ENCODE results near the gene DNAH14. TPM values are rescaled to one million over a fixed set of nuclear protein-coding genes. Genes with fewer than 3 reads are reported as not detected.
"Not testable (repeated sequence)": the region's sequence is repeated elsewhere in the genome, so short reads cannot be mapped to it uniquely, and the experiment has no call there.

DNAH14 gene
- polyA plus RNA-seq, 1 donor (not counting 4 experiments of a cell fraction or from before 2014, with no cell fraction given): 6.4 TPM

DNA sequence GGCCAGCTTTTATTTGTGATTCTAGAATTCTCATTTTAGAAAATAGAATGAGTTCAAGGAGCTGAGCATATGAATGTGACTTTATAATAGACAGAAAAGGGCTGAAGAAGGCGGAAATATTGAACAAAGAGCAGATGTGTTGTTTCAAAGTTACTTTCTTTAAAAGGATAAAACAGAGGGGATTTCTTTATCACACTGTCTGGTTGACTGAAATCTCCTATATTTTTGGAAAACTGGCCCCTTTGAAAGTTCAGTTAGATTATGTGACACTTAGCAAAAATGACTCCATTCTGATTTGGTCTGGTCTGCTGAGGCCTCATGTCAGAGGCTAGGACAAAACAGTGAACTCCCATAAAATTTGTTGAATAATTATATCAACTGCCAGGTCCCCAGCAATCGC, 46.4 kb upstream of the DNAH14 start:
- TF ChIP-seq, protein P1, sequence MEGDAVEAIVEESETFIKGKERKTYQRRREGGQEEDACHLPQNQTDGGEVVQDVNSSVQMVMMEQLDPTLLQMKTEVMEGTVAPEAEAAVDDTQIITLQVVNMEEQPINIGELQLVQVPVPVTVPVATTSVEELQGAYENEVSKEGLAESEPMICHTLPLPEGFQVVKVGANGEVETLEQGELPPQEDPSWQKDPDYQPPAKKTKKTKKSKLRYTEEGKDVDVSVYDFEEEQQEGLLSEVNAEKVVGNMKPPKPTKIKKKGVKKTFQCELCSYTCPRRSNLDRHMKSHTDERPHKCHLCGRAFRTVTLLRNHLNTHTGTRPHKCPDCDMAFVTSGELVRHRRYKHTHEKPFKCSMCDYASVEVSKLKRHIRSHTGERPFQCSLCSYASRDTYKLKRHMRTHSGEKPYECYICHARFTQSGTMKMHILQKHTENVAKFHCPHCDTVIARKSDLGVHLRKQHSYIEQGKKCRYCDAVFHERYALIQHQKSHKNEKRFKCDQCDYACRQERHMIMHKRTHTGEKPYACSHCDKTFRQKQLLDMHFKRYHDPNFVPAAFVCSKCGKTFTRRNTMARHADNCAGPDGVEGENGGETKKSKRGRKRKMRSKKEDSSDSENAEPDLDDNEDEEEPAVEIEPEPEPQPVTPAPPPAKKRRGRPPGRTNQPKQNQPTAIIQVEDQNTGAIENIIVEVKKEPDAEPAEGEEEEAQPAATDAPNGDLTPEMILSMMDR (optimal IDR thresholded peaks at IDR 0.05 in 1 of 3, IDR thresholded peaks at IDR 0.05 in 1 of 3, conservative IDR thresholded peaks at IDR 0.05 in 1 of 3; ENCODE audit: extremely low read depth in 1 of 3, insufficient read depth in 2 of 3, low read length in 3 of 3): no peak
- TF ChIP-seq EZH2 (IDR thresholded peaks at IDR 0.05; ENCODE audit: low read length): no peak
- H2AFZ ChIP-seq (ENCODE audit: control insufficient read depth, low read length): no peak overlapping the region
- no peaks in the 10 kb centered on the region for H3K4me1 ChIP-seq (ENCODE audit: control insufficient read depth, extremely low read depth, insufficient read depth, low read length)
- no peak overlapping the region for H3K27ac ChIP-seq (ENCODE audit: control insufficient read depth, insufficient read depth, low read length)
- no peak overlapping the region for H3K4me3 ChIP-seq (ENCODE audit: control insufficient read depth in 2 of 3, extremely low read depth in 1 of 3, insufficient read depth in 2 of 3, low read depth in 1 of 3, low read length in 3 of 3)
- H3K9ac ChIP-seq (ENCODE audit: control insufficient read depth, extremely low read depth, insufficient read depth, low read length): no peak overlapping the region
- no peaks in the 10 kb centered on the region for H3K36me3 ChIP-seq (ENCODE audit: control insufficient read depth in 2 of 2, extremely low read depth in 1 of 2, insufficient read depth in 2 of 2, low read length in 2 of 2)
- no peaks in the 10 kb centered on the region for H3K79me2 ChIP-seq (ENCODE audit: control insufficient read depth, insufficient read depth, low read length)
- dilution Hi-C loops (cut with MboI; ENCODE audit: extremely low pct_ligation_motif_present, low sequenced_read_pairs): no loop called here
- H3K4me2 ChIP-seq (ENCODE audit: control insufficient read depth, extremely low read depth, insufficient read depth, low read depth, low read length): no peak overlapping the region
- no peaks in the 10 kb centered on the region for H4K20me1 ChIP-seq (ENCODE audit: control insufficient read depth, extremely low read depth, insufficient read depth, low read length)
- H3K27me3 ChIP-seq (ENCODE audit: control insufficient read depth, extremely low read depth, insufficient read depth, low read length): no peaks in the 10 kb centered on the region
- no peaks in the 10 kb centered on the region for H3K9me1 ChIP-seq (ENCODE audit: control insufficient read depth, extremely low read depth, insufficient read depth, low read length)
- H3K9me3 ChIP-seq (ENCODE audit: control insufficient read depth, low read depth, low read length): no peaks in the 10 kb centered on the region
- FAIRE-seq: no peak
- DNase-seq (ENCODE audit: low read depth, low spot score): no peak

DNA sequence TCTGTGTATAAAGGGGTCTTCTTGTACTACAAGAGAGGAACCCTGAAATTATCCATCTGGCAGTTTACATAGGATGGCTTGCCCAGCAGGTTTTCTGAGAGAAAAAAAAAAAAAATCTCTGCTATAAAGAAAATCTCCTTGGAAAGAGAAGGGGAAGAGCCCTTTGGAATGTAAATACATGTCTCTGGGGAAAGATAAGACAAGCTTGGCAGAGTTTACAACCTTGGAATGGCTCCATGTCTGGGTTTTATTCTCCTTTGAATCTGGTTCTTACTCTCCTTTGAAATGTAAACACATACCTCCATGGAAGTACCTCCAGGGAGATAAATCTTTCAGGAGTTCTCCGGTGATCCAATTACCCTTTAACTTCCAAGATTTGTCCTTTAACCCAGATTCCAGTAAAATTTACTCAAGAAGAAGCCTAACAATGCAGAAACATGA, 45.1 kb upstream of the DNAH14 start:
- Histone ChIP-seq H3K9me3 (ENCODE audit: control insufficient read depth, low read depth, low read length) (no peaks in the 10 kb centered on the region), H3K9me1 (ENCODE audit: control insufficient read depth, extremely low read depth, insufficient read depth, low read length) (no peaks in the 10 kb centered on the region), H3K27ac (ENCODE audit: control insufficient read depth, insufficient read depth, low read length) (no peak overlapping the region), H4K20me1 (ENCODE audit: control insufficient read depth, extremely low read depth, insufficient read depth, low read length) (no peaks in the 10 kb centered on the region), H3K79me2 (ENCODE audit: control insufficient read depth, insufficient read depth, low read length) (no peaks in the 10 kb centered on the region), H3K4me3 (ENCODE audit: control insufficient read depth in 2 of 3, extremely low read depth in 1 of 3, insufficient read depth in 2 of 3, low read depth in 1 of 3, low read length in 3 of 3) (no peak overlapping the region), H2AFZ (ENCODE audit: control insufficient read depth, low read length) (no peak overlapping the region), H3K27me3 (ENCODE audit: control insufficient read depth, extremely low read depth, insufficient read depth, low read length) (no peaks in the 10 kb centered on the region), H3K36me3 (ENCODE audit: control insufficient read depth in 2 of 2, extremely low read depth in 1 of 2, insufficient read depth in 2 of 2, low read length in 2 of 2) (no peaks in the 10 kb centered on the region), H3K4me1 (ENCODE audit: control insufficient read depth, extremely low read depth, insufficient read depth, low read length) (no peaks in the 10 kb centered on the region), H3K4me2 (ENCODE audit: control insufficient read depth, extremely low read depth, insufficient read depth, low read depth, low read length) (no peak overlapping the region), H3K9ac (ENCODE audit: control insufficient read depth, extremely low read depth, insufficient read depth, low read length) (no peak overlapping the region)
- FAIRE-seq (no peak), DNase-seq (ENCODE audit: low read depth, low spot score) (no peak)
- dilution Hi-C loops (cut with MboI; ENCODE audit: extremely low pct_ligation_motif_present, low sequenced_read_pairs): no loop called here
- TF ChIP-seq, protein P1 (optimal IDR thresholded peaks at IDR 0.05 in 1 of 3, IDR thresholded peaks at IDR 0.05 in 1 of 3, conservative IDR thresholded peaks at IDR 0.05 in 1 of 3; ENCODE audit: extremely low read depth in 1 of 3, insufficient read depth in 2 of 3, low read length in 3 of 3): no peak
- no peak for TF ChIP-seq EZH2 (IDR thresholded peaks at IDR 0.05; ENCODE audit: low read length)

DNA sequence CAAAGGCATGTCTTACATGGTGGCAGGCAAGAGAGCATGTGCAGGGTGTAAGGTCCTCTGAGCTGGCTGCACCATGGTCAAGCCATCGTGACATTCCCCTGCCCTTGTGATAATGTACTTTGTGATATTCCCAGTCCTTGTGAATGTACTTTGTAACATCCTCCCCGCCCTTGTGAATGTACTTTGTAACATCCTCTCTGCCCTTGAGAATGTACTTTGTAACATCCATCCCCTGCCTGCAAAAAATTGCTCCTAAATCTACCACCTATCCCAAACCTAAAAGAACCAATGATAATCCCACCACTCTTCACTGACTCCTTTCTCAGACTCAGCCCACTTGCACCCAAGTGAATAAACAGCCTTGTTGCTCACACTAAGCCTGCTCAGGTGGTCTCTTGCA, 44.1 kb upstream of the DNAH14 start:
- H3K27me3 ChIP-seq (ENCODE audit: control insufficient read depth, extremely low read depth, insufficient read depth, low read length); H3K4me1 ChIP-seq (ENCODE audit: control insufficient read depth, extremely low read depth, insufficient read depth, low read length); H3K4me3 ChIP-seq (ENCODE audit: control insufficient read depth in 2 of 3, extremely low read depth in 1 of 3, insufficient read depth in 2 of 3, low read depth in 1 of 3, low read length in 3 of 3); H2AFZ ChIP-seq (ENCODE audit: control insufficient read depth, low read length); H3K79me2 ChIP-seq (ENCODE audit: control insufficient read depth, insufficient read depth, low read length); FAIRE-seq; H3K27ac ChIP-seq (ENCODE audit: control insufficient read depth, insufficient read depth, low read length); H3K9me3 ChIP-seq (ENCODE audit: control insufficient read depth, low read depth, low read length); H3K36me3 ChIP-seq (ENCODE audit: control insufficient read depth in 2 of 2, extremely low read depth in 1 of 2, insufficient read depth in 2 of 2, low read length in 2 of 2); H3K4me2 ChIP-seq (ENCODE audit: control insufficient read depth, extremely low read depth, insufficient read depth, low read depth, low read length); H3K9ac ChIP-seq (ENCODE audit: control insufficient read depth, extremely low read depth, insufficient read depth, low read length); DNase-seq (ENCODE audit: low read depth, low spot score); H3K9me1 ChIP-seq (ENCODE audit: control insufficient read depth, extremely low read depth, insufficient read depth, low read length); dilution Hi-C loops (cut with MboI; ENCODE audit: extremely low pct_ligation_motif_present, low sequenced_read_pairs); H4K20me1 ChIP-seq (ENCODE audit: control insufficient read depth, extremely low read depth, insufficient read depth, low read length): not testable (repeated sequence)
